NB4 (cell line): ENCODE data around the gene SDE2.
A peak's percentile ranks its signal among the peaks of the same experiment; 100 is the strongest.

Experiments
- DNase-seq: peaks from one replicate; pipeline ENCODE4 v3.0.0; 2010; ENCODE audit warnings: low read depth
- H3K4me3 ChIP-seq: one replicate; pipeline ENCODE4 v1.5.1; 2011; ENCODE audit warnings: mild to moderate bottlenecking, low read depth, low read length, moderate library complexity
- CTCF ChIP-seq: IDR thresholded peaks from one replicate; pipeline ENCODE4 v1.5.1; 2012; ENCODE audit warnings: low read depth, low read length
- MAX ChIP-seq: IDR thresholded peaks from 2 replicates; pipeline ENCODE4 v1.6.1; 2011; ENCODE audit warnings: low read depth, low read length
- MYC ChIP-seq: IDR thresholded peaks from 2 replicates; pipeline ENCODE4 v1.6.1; 2011; ENCODE audit warnings: low read depth, low read length
- POLR2A ChIP-seq: IDR thresholded peaks from 2 replicates; pipeline ENCODE4 v1.6.1; 2011; ENCODE audit warnings: mild to moderate bottlenecking; ENCODE audit not compliant: insufficient read length; ENCODE audit errors: extremely low read depth

SDE2 gene

GRCh38 chr1:225963735-225964530 lies 35.2 kb downstream of the SDE2 start:
- TF ChIP-seq POLR2A: no peak
- no peak for TF ChIP-seq MYC
- TF ChIP-seq CTCF: no peak
- no peak for TF ChIP-seq MAX
- no peak for DNase-seq
- H3K4me3 ChIP-seq: no peak overlapping the region

- peak; percentile 57 for DNase-seq
- TF ChIP-seq MAX: no peak
- no peak for TF ChIP-seq MYC
- no peak for TF ChIP-seq POLR2A
- TF ChIP-seq CTCF: peak; percentile 72
- H3K4me3 ChIP-seq: no peak overlapping the region
Observed at GRCh38 chr1:225962440-225962975, 36.6 kb downstream of the SDE2 start.

GRCh38 chr1:225961659-225962439 lies 37.3 kb downstream of the SDE2 start:
- DNase-seq: no peak

GRCh38 chr1:225958041-225958440 lies 41.1 kb downstream of the SDE2 start:
- no peak overlapping the region for H3K4me3 ChIP-seq
- DNase-seq: no peak
- TF ChIP-seq CTCF (no peak), POLR2A (no peak), MYC (no peak), MAX (no peak)

More at GRCh38 chr1:225961659-225962439, 37.3 kb downstream of the SDE2 start:
- TF ChIP-seq CTCF (no peak), MYC (no peak), MAX (no peak), POLR2A (no peak)
- no peak overlapping the region for H3K4me3 ChIP-seq

GRCh38 chr1:225954753-225955152 lies 44.4 kb downstream of the SDE2 start:
- no peak for DNase-seq
- no peak overlapping the region for H3K4me3 ChIP-seq
- TF ChIP-seq POLR2A (no peak), MYC (no peak), CTCF (no peak), MAX (no peak)
